Stomach smooth muscle (tissue), 2 donors: ENCODE measurements around the gene NUP153.

Experiments
- H3K27ac ChIP-seq: one replicate; pipeline ENCODE4 v1.7.0; 2013; ENCODE audit warnings: mild to moderate bottlenecking, low read length, inconsistent platforms
- H3K27me3 ChIP-seq, 2 donors: one replicate each; pipeline ENCODE4 v1.7.0; 2013; ENCODE audit warnings: low read length in 2 of 2; ENCODE audit not compliant: insufficient read depth in 2 of 2, control insufficient read depth in 1 of 2
- H3K36me3 ChIP-seq, 2 donors: one replicate each; pipeline ENCODE4 v1.7.0; 2013; ENCODE audit warnings: low read length in 2 of 2; ENCODE audit not compliant: control insufficient read depth in 2 of 2, insufficient read depth in 2 of 2
- H3K4me1 ChIP-seq: one replicate; pipeline ENCODE4 v1.7.0; 2013; ENCODE audit warnings: low read length; ENCODE audit not compliant: control insufficient read depth, insufficient read depth
- H3K4me3 ChIP-seq, 2 donors: one replicate each; pipeline ENCODE4 v1.7.0; 2013; ENCODE audit warnings: low read length in 2 of 2
- H3K9ac ChIP-seq, 2 donors: one replicate each; pipeline ENCODE4 v1.7.0; 2013; ENCODE audit warnings: low read length in 2 of 2, mild to moderate bottlenecking in 1 of 2
- H3K9me3 ChIP-seq, 2 donors: one replicate each; pipeline ENCODE4 v1.7.0; 2013; ENCODE audit warnings: low read length in 2 of 2; ENCODE audit not compliant: control insufficient read depth in 2 of 2
- donor health status: healthy.
- donor health status: Pancreatic carcinoma.

The NUP153 gene

GRCh38 chr6:17687136-17687535 lies 19.6 kb downstream of the NUP153 start:
- no peaks in the 10 kb centered on the region for H3K27me3 ChIP-seq
- no peak overlapping the region for H3K27ac ChIP-seq
- H3K9ac ChIP-seq = no peak overlapping the region
- H3K4me1 ChIP-seq = peaks cover 3% of the 10 kb centered on the region
- no peak overlapping the region for H3K4me3 ChIP-seq
- H3K9me3 ChIP-seq = no peaks in the 10 kb centered on the region
- H3K36me3 ChIP-seq = peaks cover 0 to 10% of the 10 kb centered on the region in 2 donors

- Histone ChIP-seq H3K27ac (no peak overlapping the region), H3K4me1 (no peaks in the 10 kb centered on the region), H3K36me3 (peaks cover 0 to 10% of the 10 kb centered on the region in 2 donors), H3K9ac (no peak overlapping the region), H3K9me3 (no peaks in the 10 kb centered on the region), H3K27me3 (no peaks in the 10 kb centered on the region), H3K4me3 (no peak overlapping the region)
Observed at GRCh38 chr6:17684134-17684533, 22.6 kb downstream of the NUP153 start.

- H3K4me3 ChIP-seq = no peak overlapping the region
- H3K9ac ChIP-seq = no peak overlapping the region
- H3K27me3 ChIP-seq = no peaks in the 10 kb centered on the region
- H3K4me1 ChIP-seq = no peaks in the 10 kb centered on the region
- H3K27ac ChIP-seq = no peak overlapping the region
- no peaks in the 10 kb centered on the region for H3K9me3 ChIP-seq
- peaks cover 0 to 10% of the 10 kb centered on the region in 2 donors for H3K36me3 ChIP-seq
Observed at GRCh38 chr6:17683428-17683827, 23.3 kb downstream of the NUP153 start.

GRCh38 chr6:17679726-17680125 lies 27.0 kb downstream of the NUP153 start:
- no peaks in the 10 kb centered on the region for H3K4me1 ChIP-seq
- no peaks in the 10 kb centered on the region for H3K9me3 ChIP-seq
- H3K27ac ChIP-seq = no peak overlapping the region
- no peak overlapping the region for H3K4me3 ChIP-seq
- no peak overlapping the region for H3K9ac ChIP-seq
- H3K27me3 ChIP-seq = no peaks in the 10 kb centered on the region
- H3K36me3 ChIP-seq = peaks cover 4 to 7% of the 10 kb centered on the region in 2 donors

GRCh38 chr6:17677602-17678001 lies 29.1 kb downstream of the NUP153 start:
- Histone ChIP-seq H3K9ac (no peak overlapping the region), H3K4me1 (no peaks in the 10 kb centered on the region), H3K27ac (no peak overlapping the region), H3K36me3 (peaks cover 9 to 16% of the 10 kb centered on the region in 2 donors), H3K27me3 (no peaks in the 10 kb centered on the region), H3K9me3 (no peaks in the 10 kb centered on the region), H3K4me3 (no peak overlapping the region)

- Histone ChIP-seq H3K9ac (no peak overlapping the region), H3K27ac (no peak overlapping the region), H3K4me1 (no peaks in the 10 kb centered on the region), H3K27me3 (no peaks in the 10 kb centered on the region), H3K36me3 (peaks cover 27 to 29% of the 10 kb centered on the region in 2 donors), H3K9me3 (no peaks in the 10 kb centered on the region), H3K4me3 (no peak overlapping the region)
Observed at GRCh38 chr6:17673543-17674254, 33.0 kb downstream of the NUP153 start.

- H3K4me3 ChIP-seq = no peak overlapping the region
- H3K27me3 ChIP-seq = no peaks in the 10 kb centered on the region
- no peak overlapping the region for H3K27ac ChIP-seq
- peaks cover 34 to 36% of the 10 kb centered on the region in 2 donors for H3K36me3 ChIP-seq
- no peaks in the 10 kb centered on the region for H3K4me1 ChIP-seq
- no peaks in the 10 kb centered on the region for H3K9me3 ChIP-seq
- no peak overlapping the region for H3K9ac ChIP-seq
Observed at GRCh38 chr6:17672064-17672718, 34.5 kb downstream of the NUP153 start.

- H3K27ac ChIP-seq = no peak overlapping the region
- peaks cover 18 to 29% of the 10 kb centered on the region in 2 donors for H3K36me3 ChIP-seq
- H3K9ac ChIP-seq = no peak overlapping the region
Observed at GRCh38 chr6:17666646-17667045, 40.1 kb downstream of the NUP153 start.

GRCh38 chr6:17665132-17665531 lies 41.6 kb downstream of the NUP153 start:
- no peaks in the 10 kb centered on the region for H3K9me3 ChIP-seq
- H3K36me3 ChIP-seq = peaks cover 15 to 27% of the 10 kb centered on the region in 2 donors
- H3K9ac ChIP-seq = no peak overlapping the region
- no peak overlapping the region for H3K4me3 ChIP-seq
- no peaks in the 10 kb centered on the region for H3K4me1 ChIP-seq
- no peak overlapping the region for H3K27ac ChIP-seq
- no peaks in the 10 kb centered on the region for H3K27me3 ChIP-seq

More at GRCh38 chr6:17666646-17667045, 40.1 kb downstream of the NUP153 start:
- Histone ChIP-seq H3K27me3 (no peaks in the 10 kb centered on the region), H3K4me1 (no peaks in the 10 kb centered on the region), H3K9me3 (no peaks in the 10 kb centered on the region), H3K4me3 (no peak overlapping the region)

- Histone ChIP-seq H3K9me3 (no peaks in the 10 kb centered on the region), H3K27ac (no peak overlapping the region), H3K4me1 (no peaks in the 10 kb centered on the region), H3K9ac (no peak overlapping the region), H3K36me3 (peaks cover 17 to 22% of the 10 kb centered on the region in 2 donors), H3K4me3 (no peak overlapping the region), H3K27me3 (no peaks in the 10 kb centered on the region)
Observed at GRCh38 chr6:17663226-17663625, 43.5 kb downstream of the NUP153 start.

GRCh38 chr6:17662585-17662984 lies 44.1 kb downstream of the NUP153 start:
- Histone ChIP-seq H3K9me3 (no peaks in the 10 kb centered on the region), H3K27me3 (no peaks in the 10 kb centered on the region), H3K4me1 (no peaks in the 10 kb centered on the region), H3K4me3 (no peak overlapping the region), H3K36me3 (peaks cover 14 to 22% of the 10 kb centered on the region in 2 donors), H3K9ac (no peak overlapping the region), H3K27ac (no peak overlapping the region)
